H9 (cell line): ENCODE results near the gene MRRF. TPM values are rescaled to one million over a fixed set of nuclear protein-coding genes. Genes with fewer than 3 reads are reported as not detected.

Experiments
- DNase-seq: peaks from one replicate; pipeline ENCODE4 v3.0.0-alpha.2; 2017
- H2AFZ ChIP-seq: one replicate; pipeline ENCODE4 v1.6.1; 2013; ENCODE audit warnings: mild to moderate bottlenecking, low read length, control low read depth, moderate library complexity
- H2AK5ac ChIP-seq: 2 replicates; pipeline ENCODE4 v1.6.1; 2013; ENCODE audit warnings: low read length, control low read depth, mixed read lengths; ENCODE audit not compliant: insufficient read length
- H2BK120ac ChIP-seq: one replicate; pipeline ENCODE4 v1.6.1; 2013; ENCODE audit warnings: low read depth, mild to moderate bottlenecking, low read length, control low read depth, inconsistent platforms; ENCODE audit not compliant: poor library complexity, severe bottlenecking
- H2BK12ac ChIP-seq: 2 replicates; pipeline ENCODE4 v1.6.1; 2013; ENCODE audit warnings: low read length, control low read depth, mixed read lengths, low read depth; ENCODE audit not compliant: insufficient read length
- H2BK15ac ChIP-seq: 2 replicates; pipeline ENCODE4 v1.6.1; 2013; ENCODE audit warnings: low read depth, low read length, control low read depth
- H2BK20ac ChIP-seq: one replicate; pipeline ENCODE4 v1.6.1; 2013; ENCODE audit warnings: low read depth, mild to moderate bottlenecking, low read length, control low read depth, inconsistent platforms; ENCODE audit not compliant: poor library complexity, severe bottlenecking
- H2BK5ac ChIP-seq: 2 replicates; pipeline ENCODE4 v1.6.1; 2013; ENCODE audit warnings: low read length, control low read depth, mixed read lengths; ENCODE audit not compliant: insufficient read length
- H3K14ac ChIP-seq: 2 replicates; pipeline ENCODE4 v1.6.1; 2013; ENCODE audit warnings: low read length, control low read depth; ENCODE audit not compliant: insufficient read depth
- H3K18ac ChIP-seq: 2 replicates; pipeline ENCODE4 v1.6.1; 2013; ENCODE audit warnings: low read depth, mild to moderate bottlenecking, mixed read lengths, low read length, control low read depth; ENCODE audit not compliant: insufficient read length
- H3K23ac ChIP-seq: 2 replicates; pipeline ENCODE4 v1.6.1; 2013; ENCODE audit warnings: low read length, control low read depth, mixed read lengths, low read depth; ENCODE audit not compliant: insufficient read length
- H3K23me2 ChIP-seq: 2 replicates; pipeline ENCODE4 v1.6.1; 2013; ENCODE audit warnings: low read depth, mild to moderate bottlenecking, mixed read lengths, low read length, control low read depth; ENCODE audit not compliant: insufficient read length, poor library complexity, severe bottlenecking
- H3K27ac ChIP-seq: 2 replicates; pipeline ENCODE4 v1.5.1; 2013; ENCODE audit warnings: low read length, control low read depth, mixed read lengths, low read depth; ENCODE audit not compliant: insufficient read length
- H3K27me3 ChIP-seq: 2 replicates; pipeline ENCODE4 v1.6.1; 2013; ENCODE audit warnings: low read length, control low read depth, inconsistent platforms; ENCODE audit not compliant: insufficient read depth
- H3K4ac ChIP-seq: 2 replicates; pipeline ENCODE4 v1.6.1; 2013; ENCODE audit warnings: low read depth, mild to moderate bottlenecking, control low read depth, inconsistent platforms, low read length, moderate library complexity
- H3K4me1 ChIP-seq: 2 replicates; pipeline ENCODE4 v1.6.1; 2013; ENCODE audit warnings: low read length, control low read depth, inconsistent platforms; ENCODE audit not compliant: insufficient read depth
- H3K4me2 ChIP-seq: 2 replicates; pipeline ENCODE4 v1.6.1; 2013; ENCODE audit warnings: low read length, control low read depth, mixed read lengths; ENCODE audit not compliant: insufficient read length, insufficient read depth
- H3K56ac ChIP-seq: 2 replicates; pipeline ENCODE4 v1.6.1; 2013; ENCODE audit warnings: low read depth, mild to moderate bottlenecking, mixed read lengths, low read length, control low read depth; ENCODE audit not compliant: insufficient read length
- H3K79me1 ChIP-seq: 2 replicates; pipeline ENCODE4 v1.6.1; 2013; ENCODE audit warnings: low read depth, mild to moderate bottlenecking, moderate library complexity, low read length, control low read depth, inconsistent platforms; ENCODE audit not compliant: insufficient read depth, poor library complexity, severe bottlenecking
- H3K79me2 ChIP-seq: 2 replicates; pipeline ENCODE4 v1.6.1; 2013; ENCODE audit warnings: low read length, control low read depth, inconsistent platforms; ENCODE audit not compliant: insufficient read depth
- H3K9ac ChIP-seq: 2 replicates; pipeline ENCODE4 v1.6.1; 2013; ENCODE audit warnings: low read length, control low read depth, mixed read lengths; ENCODE audit not compliant: insufficient read length; ENCODE audit errors: extremely low read depth
- H3K9me3 ChIP-seq: one replicate; pipeline ENCODE4 v1.6.1; 2013; ENCODE audit warnings: low read depth, low read length, inconsistent platforms; ENCODE audit not compliant: control insufficient read depth
- H3T11ph ChIP-seq: one replicate; pipeline ENCODE4 v1.6.1; 2013; ENCODE audit warnings: mild to moderate bottlenecking, low read length, control low read depth, inconsistent platforms
- H4K20me1 ChIP-seq: one replicate; pipeline ENCODE4 v1.6.1; 2013; ENCODE audit not compliant: control insufficient read depth, insufficient read length, insufficient read depth
- H4K5ac ChIP-seq: 2 replicates; pipeline ENCODE4 v1.6.1; 2013; ENCODE audit warnings: low read depth, mild to moderate bottlenecking, mixed read lengths, low read length, control low read depth; ENCODE audit not compliant: insufficient read length
- H4K8ac ChIP-seq: replicated peaks from 2 replicates; pipeline ENCODE4 v1.6.1; 2013; ENCODE audit warnings: low read length, control low read depth, mixed read lengths, low read depth; ENCODE audit not compliant: insufficient read length
- H4K91ac ChIP-seq: 2 replicates; pipeline ENCODE4 v1.6.1; 2013; ENCODE audit warnings: low read depth, mild to moderate bottlenecking, moderate library complexity, mixed read lengths, low read length, control low read depth; ENCODE audit not compliant: insufficient read length
- H3K27ac Mint-ChIP-seq, 3 experiments: 2 replicates in 2 of 3; 3 replicates in 1 of 3; pipeline ENCODE4 v1.8.0; 2020 to 2021; ENCODE audit warnings: mixed read lengths in 3 of 3, mild to moderate bottlenecking in 1 of 3, moderate library complexity in 1 of 3
- H3K27me3 Mint-ChIP-seq: 2 replicates; pipeline ENCODE4 v1.8.0; 2021; ENCODE audit warnings: low read depth, mild to moderate bottlenecking, moderate library complexity, mixed read lengths
- H3K36me3 Mint-ChIP-seq, 3 experiments: 2 replicates in 2 of 3; 3 replicates in 1 of 3; pipeline ENCODE4 v1.8.0; 2020 to 2021; ENCODE audit warnings: low read depth in 3 of 3, mixed read lengths in 3 of 3; ENCODE audit not compliant: insufficient read depth in 1 of 3
- H3K4me1 Mint-ChIP-seq, 2 experiments: 2 replicates each; pipeline ENCODE4 v1.8.0; 2020; ENCODE audit warnings: mixed read lengths in 2 of 2
- H3K4me3 Mint-ChIP-seq, 2 experiments: 2 replicates in 1 of 2; 3 replicates in 1 of 2; pipeline ENCODE4 v1.8.0; 2020 to 2021; ENCODE audit warnings: mild to moderate bottlenecking in 2 of 2, mixed read lengths in 2 of 2, moderate library complexity in 1 of 2
- H3K9me3 Mint-ChIP-seq, 2 experiments: 2 replicates in 1 of 2; 3 replicates in 1 of 2; pipeline ENCODE4 v1.8.0; 2020; ENCODE audit warnings: mild to moderate bottlenecking in 2 of 2, mixed read lengths in 2 of 2, moderate library complexity in 1 of 2
- WGBS: extraction: QIAGEN DNeasy Blood & Tissue Kit; methylation state at CpG from one replicate; pipeline ENCODE4 v1.1.7; 2013; ENCODE audit warnings: missing lambda C conversion rate, low lambda C conversion rate, mixed read lengths; ENCODE audit not compliant: insufficient read length; ENCODE audit errors: extremely low coverage; 5-methylcytosine and 5-hydroxymethylcytosine counted together
- total RNA-seq: library from RNA; stranded (reverse); gene quantifications from 2 replicates; pipeline ENCODE4 v1.2.1, GENCODE V29; 2021
- TF ChIP-seq, protein P1 (sequence below): fragments of 200-600 bp; sonication (generic); conservative IDR thresholded peaks from 3 replicates; pipeline ENCODE4 v1.8.0; 2021; ENCODE audit warnings: antibody characterized with exemption, mild to moderate bottlenecking

MRRF gene
- total RNA-seq, 1 experiment from 2014 or later = 33.7 TPM

DNA sequence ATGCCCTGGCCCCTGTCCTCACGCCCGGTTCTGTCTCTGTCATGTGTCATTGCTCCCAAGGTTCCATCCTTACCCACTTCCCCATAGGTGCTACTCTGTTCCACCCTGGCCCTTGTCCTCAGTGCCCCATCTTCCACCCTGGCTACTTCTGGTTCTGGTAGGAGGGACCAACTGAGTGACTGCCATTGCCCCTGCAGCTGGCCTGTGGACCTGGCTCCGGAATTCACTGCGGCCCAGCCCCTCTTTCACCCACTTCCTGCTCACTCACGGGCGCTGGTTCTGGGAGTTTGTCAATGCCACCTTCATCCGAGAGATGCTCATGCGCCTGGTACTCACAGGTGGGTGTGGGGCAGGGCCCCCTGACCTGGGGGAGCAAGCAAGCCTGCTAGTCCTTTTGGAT is 113.6 kb downstream of the MRRF start:
- H3K9ac ChIP-seq = no peak overlapping the region
- H3K4me2 ChIP-seq = no peak overlapping the region
- peaks cover 21% of the 10 kb centered on the region for H3K27me3 Mint-ChIP-seq
- H2AFZ ChIP-seq = no peak overlapping the region
- H3K56ac ChIP-seq = no peak overlapping the region
- no peak overlapping the region for H2BK20ac ChIP-seq
- no peak overlapping the region for H2BK5ac ChIP-seq
- no peak overlapping the region for H3K18ac ChIP-seq
- no peaks in the 10 kb centered on the region for H3K79me1 ChIP-seq
- no peak overlapping the region for H2BK120ac ChIP-seq
- H3K9me3 Mint-ChIP-seq = peaks cover 4 to 6% of the 10 kb centered on the region in 2 experiments; a peak in 3 of 5 replicates
- no peak overlapping the region for H3T11ph ChIP-seq
- H3K79me2 ChIP-seq = no peaks in the 10 kb centered on the region
- H3K27me3 ChIP-seq = no peaks in the 10 kb centered on the region; the same call in 1 of the 2 replicates
- no peak overlapping the region for H4K8ac ChIP-seq
- H4K91ac ChIP-seq = no peak overlapping the region
- no CpG with 5 or more reads among the region's 8 CpGs for whole genome bisulfite sequencing
- no peak for DNase-seq
- H4K5ac ChIP-seq = no peak overlapping the region
- peak overlapping the region in 1 of 3 experiments; percentile 8; a peak in 1 of 7 replicates for H3K27ac Mint-ChIP-seq
- H3K4me3 Mint-ChIP-seq = no peak overlapping the region
- no peaks in the 10 kb centered on the region for H3K9me3 ChIP-seq
- no peak overlapping the region for H3K27ac ChIP-seq
- no peak overlapping the region for H3K14ac ChIP-seq
- H2BK15ac ChIP-seq = no peak overlapping the region
- H2AK5ac ChIP-seq = no peak overlapping the region
- TF ChIP-seq, protein P1, sequence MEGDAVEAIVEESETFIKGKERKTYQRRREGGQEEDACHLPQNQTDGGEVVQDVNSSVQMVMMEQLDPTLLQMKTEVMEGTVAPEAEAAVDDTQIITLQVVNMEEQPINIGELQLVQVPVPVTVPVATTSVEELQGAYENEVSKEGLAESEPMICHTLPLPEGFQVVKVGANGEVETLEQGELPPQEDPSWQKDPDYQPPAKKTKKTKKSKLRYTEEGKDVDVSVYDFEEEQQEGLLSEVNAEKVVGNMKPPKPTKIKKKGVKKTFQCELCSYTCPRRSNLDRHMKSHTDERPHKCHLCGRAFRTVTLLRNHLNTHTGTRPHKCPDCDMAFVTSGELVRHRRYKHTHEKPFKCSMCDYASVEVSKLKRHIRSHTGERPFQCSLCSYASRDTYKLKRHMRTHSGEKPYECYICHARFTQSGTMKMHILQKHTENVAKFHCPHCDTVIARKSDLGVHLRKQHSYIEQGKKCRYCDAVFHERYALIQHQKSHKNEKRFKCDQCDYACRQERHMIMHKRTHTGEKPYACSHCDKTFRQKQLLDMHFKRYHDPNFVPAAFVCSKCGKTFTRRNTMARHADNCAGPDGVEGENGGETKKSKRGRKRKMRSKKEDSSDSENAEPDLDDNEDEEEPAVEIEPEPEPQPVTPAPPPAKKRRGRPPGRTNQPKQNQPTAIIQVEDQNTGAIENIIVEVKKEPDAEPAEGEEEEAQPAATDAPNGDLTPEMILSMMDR = no peak
- no peaks in the 10 kb centered on the region for H4K20me1 ChIP-seq
- peaks cover 34 to 35% of the 10 kb centered on the region in 2 experiments for H3K4me1 Mint-ChIP-seq
- H3K36me3 Mint-ChIP-seq = no peaks in the 10 kb centered on the region
- peaks cover 4% of the 10 kb centered on the region; the same call in 1 of the 2 replicates for H3K4me1 ChIP-seq
- no peak overlapping the region for H2BK12ac ChIP-seq
- H3K23me2 ChIP-seq = no peaks in the 10 kb centered on the region
- no peak overlapping the region for H3K4ac ChIP-seq
- H3K23ac ChIP-seq = no peak overlapping the region
